ENCODE measurements around the gene ASPSCR1. TPM values are rescaled to one million over a fixed set of nuclear protein-coding genes. Genes with fewer than 3 reads are reported as not detected.

ASPSCR1 gene
- total and polyA plus RNA-seq, 2 of the 13 experiments (the other 11 are each of a cell fraction or from before 2014, with no cell fraction given), result 274 to 314 TPM

- TF ChIP-seq, protein P1, sequence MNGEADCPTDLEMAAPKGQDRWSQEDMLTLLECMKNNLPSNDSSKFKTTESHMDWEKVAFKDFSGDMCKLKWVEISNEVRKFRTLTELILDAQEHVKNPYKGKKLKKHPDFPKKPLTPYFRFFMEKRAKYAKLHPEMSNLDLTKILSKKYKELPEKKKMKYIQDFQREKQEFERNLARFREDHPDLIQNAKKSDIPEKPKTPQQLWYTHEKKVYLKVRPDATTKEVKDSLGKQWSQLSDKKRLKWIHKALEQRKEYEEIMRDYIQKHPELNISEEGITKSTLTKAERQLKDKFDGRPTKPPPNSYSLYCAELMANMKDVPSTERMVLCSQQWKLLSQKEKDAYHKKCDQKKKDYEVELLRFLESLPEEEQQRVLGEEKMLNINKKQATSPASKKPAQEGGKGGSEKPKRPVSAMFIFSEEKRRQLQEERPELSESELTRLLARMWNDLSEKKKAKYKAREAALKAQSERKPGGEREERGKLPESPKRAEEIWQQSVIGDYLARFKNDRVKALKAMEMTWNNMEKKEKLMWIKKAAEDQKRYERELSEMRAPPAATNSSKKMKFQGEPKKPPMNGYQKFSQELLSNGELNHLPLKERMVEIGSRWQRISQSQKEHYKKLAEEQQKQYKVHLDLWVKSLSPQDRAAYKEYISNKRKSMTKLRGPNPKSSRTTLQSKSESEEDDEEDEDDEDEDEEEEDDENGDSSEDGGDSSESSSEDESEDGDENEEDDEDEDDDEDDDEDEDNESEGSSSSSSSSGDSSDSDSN (CRISPR knock-in tag; IDR thresholded peaks at IDR 0.05), result peak; percentile 59
- TF ChIP-seq SRSF9 (IDR thresholded peaks at IDR 0.05; ENCODE audit: borderline replicate concordance, insufficient read depth, low read depth, low read length, poor library complexity, severe bottlenecking) (no peak), EZH2 (conservative IDR thresholded peaks at IDR 0.05; ENCODE audit: low read depth, low read length) (no peak), FLYWCH1 (CRISPR knock-in tag; IDR thresholded peaks at IDR 0.05) (no peak), ZNF335 (CRISPR knock-in tag; IDR thresholded peaks at IDR 0.05) (no peak), KMT2A (CRISPR knock-in tag; IDR thresholded peaks at IDR 0.05) (no peak), ZNF724P (CRISPR knock-in tag; IDR thresholded peaks at IDR 0.05; ENCODE audit: borderline replicate concordance) (no peak), PHF21A (CRISPR knock-in tag; IDR thresholded peaks at IDR 0.05) (no peak), TBP (CRISPR knock-in tag; IDR thresholded peaks at IDR 0.05) (no peak), ZNF350 (CRISPR knock-in tag; IDR thresholded peaks at IDR 0.05; ENCODE audit: borderline replicate concordance, low read depth) (0 out of 2 replicates have a peak, but pooled peaks have one; percentile 41), ZNF709 (CRISPR knock-in tag; IDR thresholded peaks at IDR 0.05) (no peak), RFX1 (IDR thresholded peaks at IDR 0.05) (no peak), ZNF747 (CRISPR knock-in tag; IDR thresholded peaks at IDR 0.05; ENCODE audit: borderline replicate concordance) (no peak), GRHL1 (CRISPR knock-in tag; conservative IDR thresholded peaks at IDR 0.05) (no peak)
- TF ChIP-seq, protein P2, sequence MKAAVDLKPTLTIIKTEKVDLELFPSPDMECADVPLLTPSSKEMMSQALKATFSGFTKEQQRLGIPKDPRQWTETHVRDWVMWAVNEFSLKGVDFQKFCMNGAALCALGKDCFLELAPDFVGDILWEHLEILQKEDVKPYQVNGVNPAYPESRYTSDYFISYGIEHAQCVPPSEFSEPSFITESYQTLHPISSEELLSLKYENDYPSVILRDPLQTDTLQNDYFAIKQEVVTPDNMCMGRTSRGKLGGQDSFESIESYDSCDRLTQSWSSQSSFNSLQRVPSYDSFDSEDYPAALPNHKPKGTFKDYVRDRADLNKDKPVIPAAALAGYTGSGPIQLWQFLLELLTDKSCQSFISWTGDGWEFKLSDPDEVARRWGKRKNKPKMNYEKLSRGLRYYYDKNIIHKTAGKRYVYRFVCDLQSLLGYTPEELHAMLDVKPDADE (CRISPR knock-in tag; IDR thresholded peaks at IDR 0.05), result no peak
- TF ChIP-seq, protein P3, sequence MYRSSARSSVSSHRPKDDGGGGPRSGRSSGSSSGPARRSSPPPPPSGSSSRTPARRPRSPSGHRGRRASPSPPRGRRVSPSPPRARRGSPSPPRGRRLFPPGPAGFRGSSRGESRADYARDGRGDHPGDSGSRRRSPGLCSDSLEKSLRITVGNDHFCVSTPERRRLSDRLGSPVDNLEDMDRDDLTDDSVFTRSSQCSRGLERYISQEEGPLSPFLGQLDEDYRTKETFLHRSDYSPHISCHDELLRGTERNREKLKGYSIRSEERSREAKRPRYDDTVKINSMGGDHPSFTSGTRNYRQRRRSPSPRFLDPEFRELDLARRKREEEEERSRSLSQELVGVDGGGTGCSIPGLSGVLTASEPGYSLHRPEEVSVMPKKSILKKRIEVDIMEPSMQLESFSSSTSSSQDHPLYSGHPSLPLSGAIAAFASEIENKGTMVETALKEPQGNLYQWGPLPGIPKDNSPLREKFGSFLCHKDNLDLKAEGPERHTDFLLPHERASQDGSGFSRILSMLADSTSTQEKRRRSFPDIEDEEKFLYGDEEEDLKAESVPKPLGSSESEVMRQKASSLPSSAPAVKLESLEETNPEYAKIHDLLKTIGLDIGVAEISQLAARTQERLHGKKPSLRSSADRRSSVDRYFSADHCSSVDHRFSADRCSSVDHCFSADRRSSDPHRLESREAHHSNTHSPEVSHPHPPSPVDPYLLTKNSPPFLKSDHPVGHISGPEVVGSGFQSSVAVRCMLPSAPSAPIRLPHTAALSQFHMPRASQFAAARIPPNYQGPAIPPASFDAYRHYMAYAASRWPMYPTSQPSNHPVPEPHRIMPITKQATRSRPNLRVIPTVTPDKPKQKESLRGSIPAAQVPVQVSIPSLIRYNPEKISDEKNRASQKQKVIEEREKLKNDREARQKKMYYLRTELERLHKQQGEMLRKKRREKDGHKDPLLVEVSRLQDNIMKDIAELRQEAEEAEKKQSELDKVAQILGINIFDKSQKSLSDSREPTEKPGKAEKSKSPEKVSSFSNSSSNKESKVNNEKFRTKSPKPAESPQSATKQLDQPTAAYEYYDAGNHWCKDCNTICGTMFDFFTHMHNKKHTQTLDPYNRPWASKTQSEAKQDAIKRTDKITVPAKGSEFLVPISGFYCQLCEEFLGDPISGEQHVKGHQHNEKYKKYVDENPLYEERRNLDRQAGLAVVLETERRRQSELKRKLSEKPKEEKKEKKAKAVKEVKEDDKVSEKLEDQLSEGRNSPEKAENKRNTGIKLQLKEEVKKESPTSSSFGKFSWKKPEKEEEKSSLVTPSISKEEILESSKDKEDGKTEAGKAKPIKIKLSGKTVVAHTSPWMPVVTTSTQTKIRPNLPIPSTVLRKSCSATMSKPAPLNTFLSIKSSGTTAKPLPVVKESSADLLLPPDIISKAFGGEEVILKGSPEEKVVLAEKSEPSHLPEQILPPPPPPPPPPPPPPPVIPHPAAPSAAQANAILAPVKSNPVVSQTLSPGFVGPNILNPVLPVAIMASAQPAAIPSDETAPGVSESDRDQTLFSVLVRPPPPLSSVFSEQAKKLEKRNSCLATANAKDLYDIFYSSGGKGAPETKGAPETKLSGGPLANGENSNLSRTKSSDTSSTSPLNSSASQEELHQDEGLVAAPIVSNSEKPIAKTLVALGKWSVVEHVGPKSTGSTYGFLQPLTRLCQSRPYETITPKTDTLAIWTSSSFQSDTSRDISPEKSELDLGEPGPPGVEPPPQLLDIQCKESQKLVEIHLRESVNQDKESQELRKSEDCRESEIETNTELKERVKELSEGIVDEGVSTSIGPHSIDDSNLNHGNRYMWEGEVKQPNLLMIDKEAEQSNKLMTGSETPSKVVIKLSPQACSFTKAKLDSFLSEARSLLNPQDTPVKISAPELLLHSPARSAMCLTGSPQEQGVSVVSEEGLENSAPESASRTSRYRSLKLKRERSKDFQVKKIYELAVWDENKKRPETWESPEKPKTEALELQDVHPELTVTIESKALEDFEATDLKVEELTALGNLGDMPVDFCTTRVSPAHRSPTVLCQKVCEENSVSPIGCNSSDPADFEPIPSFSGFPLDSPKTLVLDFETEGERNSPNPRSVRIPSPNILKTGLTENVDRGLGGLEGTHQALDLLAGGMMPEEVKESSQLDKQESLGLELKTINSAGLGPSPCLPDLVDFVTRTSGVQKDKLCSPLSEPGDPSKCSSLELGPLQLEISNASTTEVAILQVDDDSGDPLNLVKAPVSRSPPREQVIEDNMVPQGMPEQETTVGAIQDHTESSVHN (CRISPR knock-in tag; IDR thresholded peaks at IDR 0.05), result 0 out of 2 replicates have a peak, but pooled peaks have one; percentile 12
Observed at GRCh38 chr17:82039695-82040299, 62.4 kb downstream of the ASPSCR1 start (continued).
